Measurements from ENCODE around the gene ANKS1B.

- no peak for TF ChIP-seq ZFP3 (CRISPR knock-in tag; IDR thresholded peaks at IDR 0.05)
- TF ChIP-seq OSR1 (CRISPR knock-in tag; IDR thresholded peaks at IDR 0.05): no peak
Measured at GRCh38 chr12:99138393-99138792, 846.3 kb downstream of the ANKS1B start.
